Transverse colon (tissue), 4 donors: Measurements from ENCODE around the gene TRIM44. TPM values are rescaled to one million over a fixed set of nuclear protein-coding genes. Genes with fewer than 3 reads are reported as not detected.

Experiments
- DNase-seq: peaks from one replicate; pipeline ENCODE4 v3.0.0-alpha.2; 2019
- H3K27ac ChIP-seq, 4 donors: fragments of 200-600 bp; sonication (generic); 2 replicates each; pipeline ENCODE4 v1.5.1; 2016 to 2018; ENCODE audit warnings: inconsistent platforms in 4 of 4
- H3K27me3 ChIP-seq: fragments of 200-600 bp; sonication (generic); 2 replicates; pipeline ENCODE4 v1.5.1; 2017; ENCODE audit warnings: inconsistent platforms
- H3K36me3 ChIP-seq, 4 donors: fragments of 200-600 bp; sonication (generic); 2 replicates each; pipeline ENCODE4 v1.5.1; 2017 to 2019; ENCODE audit warnings: inconsistent platforms in 4 of 4
- H3K4me1 ChIP-seq, 4 donors: fragments of 200-600 bp; sonication (generic); 2 replicates each; pipeline ENCODE4 v1.5.1; 2017 to 2020; ENCODE audit warnings: inconsistent platforms in 4 of 4
- H3K4me3 ChIP-seq, 4 donors: fragments of 200-600 bp; sonication (generic); 1 replicate in 1 of 4; 2 replicates in 3 of 4; pipeline versions ENCODE4 v1.5.1 to v1.6.1; 2017 to 2019; ENCODE audit warnings: inconsistent platforms in 4 of 4
- H3K9me3 ChIP-seq, 2 donors: fragments of 200-600 bp; sonication (generic); 2 replicates each; pipeline ENCODE4 v1.5.1; 2017 to 2019; ENCODE audit warnings: inconsistent platforms in 2 of 2
- CTCF ChIP-seq, 5 experiments: fragments of 200-600 bp in 3 of 5; fragments of 450-650 bp in 2 of 5; sonication (generic) in 3 of 5; IDR thresholded peaks; 1 replicate in 2 of 5; 2 replicates in 3 of 5; pipeline ENCODE4 v1.5.1; 2016 to 2017; ENCODE audit warnings: antibody characterized with exemption in 5 of 5, inconsistent platforms in 3 of 5, mild to moderate bottlenecking in 2 of 5, moderate library complexity in 1 of 5
- EP300 ChIP-seq: sonication (generic); formaldehyde crosslinking; IDR thresholded peaks from one replicate; pipeline ENCODE4 v1.6.1; 2017; ENCODE audit warnings: antibody characterized with exemption, low read depth
- POLR2A ChIP-seq: fragments of 450-650 bp; IDR thresholded peaks from one replicate; pipeline ENCODE4 v1.6.1; 2016; ENCODE audit warnings: antibody characterized with exemption, mild to moderate bottlenecking, moderate library complexity
- POLR2AphosphoS5 ChIP-seq, 3 donors: sonication (generic); formaldehyde crosslinking; IDR thresholded peaks; one replicate each; pipeline ENCODE4 v1.6.1; 2016; ENCODE audit warnings: antibody characterized with exemption in 3 of 3
- WGBS, 2 donors: methylation state at CpG; one replicate each; pipeline ENCODE4 v1.1.5; 2018; ENCODE audit warnings: low coverage in 1 of 2; 5-methylcytosine and 5-hydroxymethylcytosine counted together
- in situ Hi-C, 4 donors: fragments of 200-750 bp; cut with MboI; loops; one replicate each; pipeline versions ENCODE4 v1.15.0 to v1.15.1; 2017; ENCODE audit warnings: low sequenced_read_pairs in 3 of 4, low pct_ligation_motif_present in 1 of 4, low pct_unique_long_range_greater_than_20kb in 1 of 4
- intact Hi-C: fragments of 100-400 bp; cut with DNase I; formaldehyde crosslinking; loops from one replicate; pipeline ENCODE4 v1.15.1; 2023; ENCODE audit warnings: low total_unique reads
- total RNA-seq, 4 donors: library from RNA; depleted of rRNA; stranded (reverse); fragments of >200 nt; gene quantifications; one replicate each; pipeline ENCODE4 v1.1.0, GENCODE V29; 2016

TRIM44 gene
- total RNA-seq, 4 donors from 2014 or later = 17.9 to 93.9 (median 37.5) TPM

GRCh38 chr11:35658020-35658948, 4.3 kb upstream of the TRIM44 start:
- Histone ChIP-seq H3K27ac (no peak overlapping the region), H3K27me3 (peaks cover 34% of the 10 kb centered on the region), H3K9me3 (no peaks in the 10 kb centered on the region), H3K4me1 (peaks cover 0 to 13% (median 10%) of the 10 kb centered on the region in 4 donors), H3K36me3 (no peaks in the 10 kb centered on the region), H3K4me3 (no peak overlapping the region)
- no peak for DNase-seq
- in situ Hi-C loops (no loop called here), intact Hi-C loops (no loop called here)
- 38 to 66% methylated on average over 3 of the region's 3 CpGs for WGBS, 2 donors
- TF ChIP-seq EP300 (no peak), POLR2A (no peak), CTCF (IDR thresholded peaks at IDR 0.05) (no peak), POLR2AphosphoS5 (IDR thresholded peaks at IDR 0.05) (no peak)

DNA sequence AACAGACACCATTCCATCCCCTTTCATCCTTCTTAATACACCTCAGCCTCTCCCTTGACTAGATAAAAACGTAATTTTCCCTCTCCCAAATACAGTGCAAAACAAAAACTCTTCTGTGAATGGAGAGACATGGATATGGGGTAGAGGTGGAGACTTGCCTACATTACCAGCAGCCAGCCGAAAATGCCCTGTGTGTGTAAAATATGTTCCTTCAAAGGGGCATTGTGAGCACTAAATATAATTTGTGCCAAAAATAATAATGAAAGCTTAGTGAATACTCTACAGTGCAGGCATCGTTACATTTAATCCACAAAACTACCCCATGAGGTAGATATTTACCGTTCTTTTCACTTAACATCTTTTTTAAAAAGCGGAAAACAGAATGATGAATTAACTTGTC, 1.0 kb upstream of the TRIM44 start:
- in situ Hi-C loops = no loop called here
- TF ChIP-seq EP300 (no peak), CTCF (IDR thresholded peaks at IDR 0.05) (no peak), POLR2AphosphoS5 (IDR thresholded peaks at IDR 0.05) (no peak), POLR2A (no peak)

GRCh38 chr11:35662061-35662648, 420 bp upstream of the TRIM44 start:
- Histone ChIP-seq H3K27ac (peak overlapping the region; percentile 91 to 99 (median 97)), H3K27me3 (peaks cover 7% of the 10 kb centered on the region), H3K4me3 (peak overlapping the region; percentile 63 to 93 (median 88)), H3K4me1 (peaks cover 6 to 29% (median 18%) of the 10 kb centered on the region in 4 donors), H3K9me3 (peaks cover 0 to 4% of the 10 kb centered on the region in 2 donors), H3K36me3 (no peaks in the 10 kb centered on the region)
- intact Hi-C loops (no loop called here), in situ Hi-C loops (no loop called here)
- TF ChIP-seq POLR2A (no peak), POLR2AphosphoS5 (IDR thresholded peaks at IDR 0.05) (no peak), CTCF (IDR thresholded peaks at IDR 0.05) (no peak), EP300 (no peak)
- WGBS, 2 donors = 0 to 2% methylated on average over 1 to 12 of the region's 12 CpGs
- DNase-seq = peak; percentile 19

More for the DNA sequence above, 1.0 kb upstream of the TRIM44 start:
- H3K27me3 ChIP-seq = peaks cover 14% of the 10 kb centered on the region
- intact Hi-C loops = no loop called here
- WGBS, 2 donors = 30 to 38% methylated on average over 5 of the region's 5 CpGs
- peak overlapping the region; percentile 91 to 99 (median 97) for H3K27ac ChIP-seq
- DNase-seq = no peak
- H3K36me3 ChIP-seq = no peaks in the 10 kb centered on the region
- peak overlapping the region; percentile 63 to 93 (median 88) for H3K4me3 ChIP-seq
- peaks cover 6 to 29% (median 18%) of the 10 kb centered on the region in 4 donors for H3K4me1 ChIP-seq
- H3K9me3 ChIP-seq = no peaks in the 10 kb centered on the region

DNA sequence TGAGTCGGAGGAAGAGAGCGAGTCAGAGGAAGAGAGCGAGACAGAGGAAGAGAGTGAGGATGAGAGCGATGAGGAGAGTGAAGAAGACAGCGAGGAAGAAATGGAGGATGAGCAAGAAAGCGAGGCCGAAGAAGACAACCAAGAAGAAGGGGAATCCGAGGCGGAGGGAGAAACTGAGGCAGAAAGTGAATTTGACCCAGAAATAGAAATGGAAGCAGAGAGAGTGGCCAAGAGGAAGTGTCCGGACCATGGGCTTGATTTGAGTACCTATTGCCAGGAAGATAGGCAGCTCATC, 780 bp downstream of the TRIM44 start:
- intact Hi-C loops (no loop called here), in situ Hi-C loops (no loop called here)
- TF ChIP-seq POLR2AphosphoS5 (IDR thresholded peaks at IDR 0.05) (no peak), POLR2A (no peak), EP300 (no peak), CTCF (IDR thresholded peaks at IDR 0.05) (no peak)
- Histone ChIP-seq H3K27ac (peak overlapping the region; percentile 91 to 99 (median 97)), H3K4me3 (peak overlapping the region; percentile 63 to 93 (median 88)), H3K36me3 (no peaks in the 10 kb centered on the region), H3K4me1 (peaks cover 6 to 29% (median 18%) of the 10 kb centered on the region in 4 donors), H3K27me3 (no peaks in the 10 kb centered on the region), H3K9me3 (peaks cover 0 to 4% of the 10 kb centered on the region in 2 donors)
- WGBS, 2 donors = 89% methylated on average over 9 to 10 of the region's 10 CpGs
- no peak for DNase-seq
